HepG2 (cell line): ENCODE data around the gene MATK. TPM values are rescaled to one million over a fixed set of nuclear protein-coding genes. Genes with fewer than 3 reads are reported as not detected.

Experiments
- ATAC-seq: fragments of 200-7000 bp; cut with Tn5 transposase; 3 replicates; pipeline ENCODE4 v1.9.1; 2020; ENCODE audit warnings: mild to moderate bottlenecking, moderate library complexity
- BruUV-seq: library from RNA; stranded (reverse); fragments of 400-500 nt; replicated peaks from 2 replicates; lab custom pipeline; 2021; lab: Mats Ljungman, UMichigan
- CTCF ChIA-PET: fragments of 300-600 bp; formaldehyde crosslinking; extraction: SDS; loops from one replicate; lab custom pipeline; 2021; ENCODE audit warnings: low total read pairs, inconsistent platforms, low intra/inter-chr PET ratio; lab: Yijun Ruan, JAX
- POLR2A ChIA-PET: fragments of 350-600 bp; sonication (Branson Sonifier 250); formaldehyde crosslinking; loops from one replicate; lab custom pipeline; 2020; ENCODE audit warnings: antibody characterized with exemption, inconsistent platforms; lab: Yijun Ruan, JAX
- DNase-seq: peaks from one replicate; pipeline ENCODE4 v3.0.0-alpha.2; 2015; ENCODE audit warnings: low spot score
- FAIRE-seq: peaks from 3 replicates; lab custom pipeline; 2011; peaks lifted over from hg19 to GRCh38; lab: Jason Lieb, UNC
- H2AFZ ChIP-seq: one replicate; pipeline ENCODE4 v1.6.1; 2011; ENCODE audit warnings: low read length, inconsistent platforms
- H3K27ac ChIP-seq: fragments of 300-600 bp; 3 replicates; pipeline ENCODE4 v1.8.0; 2011; ENCODE audit warnings: mixed run types, mild to moderate bottlenecking, mixed read lengths, low read length, inconsistent platforms; ENCODE audit not compliant: insufficient read depth; ENCODE audit errors: extremely low read length
- H3K27me3 ChIP-seq, 2 experiments: fragments of 200-600 bp in 1 of 2; 2 replicates in 1 of 2; 3 replicates in 1 of 2; pipeline versions ENCODE4 v1.6.0 to v1.8.0; 2011; ENCODE audit warnings: low read length in 2 of 2, mild to moderate bottlenecking in 2 of 2, moderate library complexity in 2 of 2, inconsistent platforms in 1 of 2; ENCODE audit not compliant: insufficient read depth in 2 of 2, control insufficient read depth in 1 of 2
- H3K36me3 ChIP-seq, 2 experiments: fragments of 200-600 bp in 1 of 2; replicated peaks in 1 of 2; 2 replicates in 1 of 2; 3 replicates in 1 of 2; pipeline versions ENCODE4 v1.5.1 to v1.8.0; 2011; ENCODE audit warnings: low read length in 2 of 2, inconsistent platforms in 1 of 2; ENCODE audit not compliant: insufficient read depth in 2 of 2, control insufficient read depth in 1 of 2
- H3K4me1 ChIP-seq: 2 replicates; pipeline ENCODE4 v1.5.1; 2012; ENCODE audit warnings: low read length, inconsistent platforms; ENCODE audit not compliant: insufficient read depth
- H3K4me2 ChIP-seq: 2 replicates; pipeline ENCODE4 v1.6.0; 2011; ENCODE audit warnings: low read depth, low read length, inconsistent platforms
- H3K4me3 ChIP-seq, 3 experiments: fragments of 200-600 bp in 1 of 3; sonication (generic), shearing (Covaris generic) in 1 of 3; replicated peaks in 1 of 3; 2 replicates each; pipeline ENCODE4 v1.5.1; 2011 to 2016; ENCODE audit warnings: low read length in 3 of 3, inconsistent platforms in 2 of 3, low read depth in 2 of 3, mild to moderate bottlenecking in 2 of 3, control low read depth in 1 of 3, mixed read lengths in 1 of 3; ENCODE audit not compliant: insufficient read depth in 1 of 3
- H3K79me2 ChIP-seq: one replicate; pipeline ENCODE4 v1.6.1; 2011; ENCODE audit warnings: low read length, inconsistent platforms; ENCODE audit not compliant: insufficient read depth
- H3K9ac ChIP-seq: 2 replicates; pipeline ENCODE4 v1.6.0; 2011; ENCODE audit warnings: mild to moderate bottlenecking, low read depth, low read length, inconsistent platforms; ENCODE audit not compliant: insufficient read depth
- H3K9me3 ChIP-seq: 2 replicates; pipeline ENCODE4 v1.5.1; 2012; ENCODE audit warnings: mild to moderate bottlenecking, low read length
- H4K20me1 ChIP-seq: 2 replicates; pipeline ENCODE4 v1.6.0; 2011; ENCODE audit warnings: inconsistent platforms, mild to moderate bottlenecking, low read length, moderate library complexity; ENCODE audit not compliant: insufficient read depth
- DBP ChIP-seq: sonication (generic); formaldehyde crosslinking; IDR thresholded peaks from 2 replicates; pipeline ENCODE4 v1.4.0; 2020; ENCODE audit warnings: missing genetic modification reagents; ENCODE audit errors: not compliant biosample characterization
- ELF1 ChIP-seq: sonication (generic); formaldehyde crosslinking; IDR thresholded peaks from 2 replicates; pipeline ENCODE4 v1.4.0; 2020; ENCODE audit warnings: missing genetic modification reagents
- ELF3 ChIP-seq: IDR thresholded peaks from 2 replicates; pipeline ENCODE4 v1.6.1; 2016; ENCODE audit warnings: missing genetic modification reagents, missing compliant biosample characterization
- FOXA1 ChIP-seq, 2 experiments: fragments of 450-650 bp in 1 of 2; sonication (generic) in 1 of 2; formaldehyde crosslinking in 1 of 2; IDR thresholded peaks; 2 replicates each; pipeline versions ENCODE4 v1.4.0 to v1.6.1; 2016 to 2020; ENCODE audit warnings: missing genetic modification reagents in 1 of 2
- FOXP4 ChIP-seq: sonication (generic); formaldehyde crosslinking; IDR thresholded peaks from 2 replicates; pipeline ENCODE4 v1.4.0; 2020; ENCODE audit warnings: missing genetic modification reagents
- GZF1 ChIP-seq: sonication (generic); formaldehyde crosslinking; IDR thresholded peaks from 2 replicates; pipeline ENCODE4 v1.5.1; 2020; ENCODE audit warnings: mild to moderate bottlenecking, missing genetic modification reagents
- HDAC1 ChIP-seq: sonication (generic); formaldehyde crosslinking; IDR thresholded peaks from 2 replicates; pipeline ENCODE4 v1.5.1; 2020; ENCODE audit warnings: mild to moderate bottlenecking, missing genetic modification reagents
- MAFF ChIP-seq: IDR thresholded peaks from 2 replicates; pipeline ENCODE4 v1.6.1; 2011; ENCODE audit warnings: low read depth, low read length, improper control_type of control experiment
- MBNL3 ChIP-seq: fragments of 250-450 bp; sonication (Bioruptor Pico); conservative IDR thresholded peaks from 2 replicates; pipeline ENCODE4 v1.8.0; 2022; ENCODE audit warnings: mild to moderate bottlenecking, inconsistent platforms
- MIXL1 ChIP-seq: IDR thresholded peaks from 2 replicates; pipeline ENCODE4 v1.6.1; 2016
- NR0B2 ChIP-seq: sonication (generic); formaldehyde crosslinking; IDR thresholded peaks from 2 replicates; pipeline ENCODE4 v1.4.0; 2020; ENCODE audit warnings: mild to moderate bottlenecking, missing genetic modification reagents
- ONECUT2 ChIP-seq: sonication (generic); formaldehyde crosslinking; IDR thresholded peaks from 2 replicates; pipeline ENCODE4 v1.4.0; 2020; ENCODE audit warnings: missing genetic modification reagents
- SOX5 ChIP-seq: IDR thresholded peaks from 2 replicates; pipeline ENCODE4 v1.6.1; 2016; ENCODE audit warnings: borderline replicate concordance
- SRSF1 ChIP-seq: fragments of 200-400 bp; formaldehyde crosslinking; optimal IDR thresholded peaks from 2 replicates; pipeline ENCODE3; 2017; ENCODE audit warnings: mild to moderate bottlenecking, low read depth, low read length, moderate library complexity
- STAG1 ChIP-seq: sonication (generic); formaldehyde crosslinking; IDR thresholded peaks from 2 replicates; pipeline ENCODE4 v1.4.0; 2020; ENCODE audit warnings: missing genetic modification reagents
- ZC3H13 ChIP-seq: sonication (generic); formaldehyde crosslinking; IDR thresholded peaks from 2 replicates; pipeline ENCODE4 v1.8.1; 2023; ENCODE audit warnings: mild to moderate bottlenecking, missing genetic modification reagents, moderate library complexity
- ZNF382 ChIP-seq: sonication (generic); formaldehyde crosslinking; IDR thresholded peaks from 2 replicates; pipeline ENCODE4 v1.5.0; 2020; ENCODE audit warnings: missing genetic modification reagents, mild to moderate bottlenecking, borderline replicate concordance
- ZNF740 ChIP-seq: sonication (generic); formaldehyde crosslinking; IDR thresholded peaks from 2 replicates; pipeline ENCODE4 v1.4.0; 2020; ENCODE audit warnings: missing genetic modification reagents
- ZNF784 ChIP-seq: sonication (generic); formaldehyde crosslinking; IDR thresholded peaks from 2 replicates; pipeline ENCODE4 v1.5.1; 2020; ENCODE audit warnings: missing genetic modification reagents, mild to moderate bottlenecking, borderline replicate concordance
- WGBS: methylation state at CpG from one replicate; pipeline ENCODE4 v1.1.6; 2017; ENCODE audit warnings: low lambda C conversion rate; 5-methylcytosine and 5-hydroxymethylcytosine counted together
- in situ Hi-C: cut with HindIII; loops from 2 replicates; pipeline ENCODE4 v1.10.0; 2017; ENCODE audit warnings: low pct_unique_long_range_greater_than_20kb; ENCODE audit not compliant: extremely low pct_ligation_motif_present
- intact Hi-C: fragments of 100-400 bp; cut with micrococcal nuclease; formaldehyde crosslinking; loops from one replicate; pipeline ENCODE4 v1.10.0; 2022; ENCODE audit not compliant: unreplicated experiment
- polyA plus RNA-seq, 8 experiments: library from polyadenylated mRNA; depleted of rRNA in 3 of 8; stranded (reverse) in 7 of 8; unstranded in 1 of 8; fragments of >200 nt; fragmentation: Illumina TruSeq in 4 of 8; extraction: Trizol in 4 of 8; gene quantifications; 2 replicates each; pipeline versions ENCODE4 v1.2.1 to v1.2.3, GENCODE V29; 2011 to 2016; ENCODE audit warnings: low read depth in 4 of 8, missing spikeins in 1 of 8, mixed read lengths in 1 of 8; ENCODE audit not compliant: insufficient read depth in 1 of 8
- total RNA-seq, 5 experiments: library from RNA; depleted of rRNA; stranded (reverse); fragments of >200 nt; fragmentation: Illumina TruSeq; extraction: Trizol; gene quantifications; 2 replicates each; pipeline ENCODE4 v1.2.3, GENCODE V29; 2016; ENCODE audit warnings: low read depth in 1 of 5

Gene MATK
- total and polyA plus RNA-seq, 2 of the 13 experiments (the other 11 are each of a cell fraction or from before 2014, with no cell fraction given), result 0.09 TPM; not detected in 1

- no peak for TF ChIP-seq MAFF
- TF ChIP-seq ELF1 (CRISPR knock-in tag), result no peak
- no peak for TF ChIP-seq GZF1
- TF ChIP-seq ZNF740 (CRISPR knock-in tag), result no peak
- no peak for TF ChIP-seq FOXA1 (IDR thresholded peaks at IDR 0.05)
- no peak for TF ChIP-seq FOXA1 (CRISPR knock-in tag; IDR thresholded peaks at IDR 0.05)
- no peak for TF ChIP-seq DBP (CRISPR knock-in tag)
- no peak for TF ChIP-seq MIXL1
- TF ChIP-seq HDAC1 (CRISPR knock-in tag), result no peak
- TF ChIP-seq STAG1, result no peak
These were observed 23.9 kb upstream of the MATK start (continued) for GRCh38 chr19:3809881-3810707.

GRCh38 chr19:3808420-3809143, 22.4 kb upstream of the MATK start:
- Histone ChIP-seq H3K9me3 (no peaks in the 10 kb centered on the region), H3K27me3 (peaks cover 6 to 36% of the 10 kb centered on the region in 2 experiments), H3K4me2 (no peak overlapping the region), H3K79me2 (no peaks in the 10 kb centered on the region), H4K20me1 (no peaks in the 10 kb centered on the region), H3K36me3 (no peaks in the 10 kb centered on the region), H3K27ac (no peak overlapping the region), H3K4me1 (no peaks in the 10 kb centered on the region), H3K4me3 (no peak overlapping the region), H3K9ac (no peak overlapping the region), H2AFZ (no peak overlapping the region)
- intact Hi-C loops, result no loop called here
- no peak for DNase-seq
- in situ Hi-C loops, result no loop called here
- BruUV-seq, result no TSS peak
- FAIRE-seq, result no peak
- no peak; the same call in 2 of the 3 replicates for ATAC-seq
- WGBS, result 58% methylated on average over 8 of the region's 33 CpGs
- ChIA-PET POLR2A (no interaction called here), CTCF (no interaction called here)
- TF ChIP-seq ONECUT2 (no peak), NR0B2 (CRISPR knock-in tag) (no peak), ZC3H13 (CRISPR knock-in tag) (no peak), ELF3 (CRISPR knock-in tag) (no peak), ZNF382 (no peak), ZNF784 (no peak), FOXP4 (CRISPR knock-in tag) (no peak), SRSF1 (no peak), MBNL3 (CRISPR knock-in tag) (no peak), SOX5 (no peak)
